Cardiac fibroblast (primary cell): ENCODE data around the gene EXOSC7.

ENCODE experiments used
- DNase-seq, 2 donors: peaks; one replicate each; pipeline versions ENCODE4 v3.0.0 to v3.0.0-alpha.2; 2010; ENCODE audit warnings: low read depth in 2 of 2
- H3K4me3 ChIP-seq, 2 donors: replicated peaks in 1 of 2; 1 replicate in 1 of 2; 2 replicates in 1 of 2; pipeline ENCODE4 v1.5.1; 2011; ENCODE audit warnings: low read depth in 2 of 2, low read length in 2 of 2, mild to moderate bottlenecking in 2 of 2, moderate library complexity in 1 of 2
- CTCF ChIP-seq: IDR thresholded peaks from one replicate; pipeline ENCODE4 v1.5.1; 2011; ENCODE audit warnings: low read depth, mild to moderate bottlenecking, low read length, inconsistent platforms

The EXOSC7 gene

GRCh38 chr3:44991326-44991725 is 15.3 kb downstream of the EXOSC7 start:
- TF ChIP-seq CTCF, result no peak
- no peak overlapping the region for H3K4me3 ChIP-seq
- DNase-seq, result no peak

GRCh38 chr3:44992555-44993470 is 16.8 kb downstream of the EXOSC7 start:
- H3K4me3 ChIP-seq, result no peak overlapping the region
- TF ChIP-seq CTCF, result peak; percentile 83
- DNase-seq, result peak; percentile 32 to 48

- DNase-seq, result peak; percentile 45 to 69
- no peak overlapping the region for H3K4me3 ChIP-seq
Measured at GRCh38 chr3:44993471-44994205, 17.6 kb downstream of the EXOSC7 start.

GRCh38 chr3:44995142-44995770 is 19.2 kb downstream of the EXOSC7 start:
- H3K4me3 ChIP-seq, result no peak overlapping the region
- peak; percentile 83 for DNase-seq
- no peak for TF ChIP-seq CTCF

More at GRCh38 chr3:44993471-44994205, 17.6 kb downstream of the EXOSC7 start:
- TF ChIP-seq CTCF, result no peak

GRCh38 chr3:44996556-44996969 is 20.5 kb downstream of the EXOSC7 start:
- no peak for DNase-seq
- H3K4me3 ChIP-seq, result no peak overlapping the region
- TF ChIP-seq CTCF, result no peak

- no peak overlapping the region for H3K4me3 ChIP-seq
- no peak for TF ChIP-seq CTCF
- no peak for DNase-seq
Measured at GRCh38 chr3:44999782-45000181, 23.7 kb downstream of the EXOSC7 start.
